Esophagus muscularis mucosa (tissue), 3 donors: Measurements from ENCODE around the gene GTF2A2.

Source experiments
- CTCF ChIP-seq, 3 experiments: fragments of 200-600 bp in 2 of 3; fragments of 450-650 bp in 1 of 3; sonication (generic) in 2 of 3; IDR thresholded peaks; one replicate each; pipeline ENCODE4 v1.5.1; 2017 to 2019; ENCODE audit warnings: antibody characterized with exemption in 3 of 3, mild to moderate bottlenecking in 2 of 3, moderate library complexity in 1 of 3
- POLR2A ChIP-seq: fragments of 450-650 bp; IDR thresholded peaks from one replicate; pipeline ENCODE4 v1.6.1; 2017; ENCODE audit warnings: antibody characterized with exemption, moderate library complexity, mild to moderate bottlenecking, low read depth

- TF ChIP-seq POLR2A (no peak), CTCF (IDR thresholded peaks at IDR 0.05) (no peak)
Observed at GRCh38 chr15:59622289-59622688, 35.0 kb downstream of the GTF2A2 start.
